SKM-1 (cell line): Measurements from ENCODE around the gene GAB2.

ENCODE experiments used
- DNase-seq: peaks from one replicate; lab custom pipeline; 2025; ENCODE audit not compliant: unreplicated experiment; lab: John Stamatoyannopoulos, UW

The GAB2 gene

GRCh38 chr11:78212586-78213371, 204.8 kb downstream of the GAB2 start:
- DNase-seq, result no peak

- DNase-seq, result no peak
Measured at GRCh38 chr11:78211565-78211964, 206.1 kb downstream of the GAB2 start.

DNA sequence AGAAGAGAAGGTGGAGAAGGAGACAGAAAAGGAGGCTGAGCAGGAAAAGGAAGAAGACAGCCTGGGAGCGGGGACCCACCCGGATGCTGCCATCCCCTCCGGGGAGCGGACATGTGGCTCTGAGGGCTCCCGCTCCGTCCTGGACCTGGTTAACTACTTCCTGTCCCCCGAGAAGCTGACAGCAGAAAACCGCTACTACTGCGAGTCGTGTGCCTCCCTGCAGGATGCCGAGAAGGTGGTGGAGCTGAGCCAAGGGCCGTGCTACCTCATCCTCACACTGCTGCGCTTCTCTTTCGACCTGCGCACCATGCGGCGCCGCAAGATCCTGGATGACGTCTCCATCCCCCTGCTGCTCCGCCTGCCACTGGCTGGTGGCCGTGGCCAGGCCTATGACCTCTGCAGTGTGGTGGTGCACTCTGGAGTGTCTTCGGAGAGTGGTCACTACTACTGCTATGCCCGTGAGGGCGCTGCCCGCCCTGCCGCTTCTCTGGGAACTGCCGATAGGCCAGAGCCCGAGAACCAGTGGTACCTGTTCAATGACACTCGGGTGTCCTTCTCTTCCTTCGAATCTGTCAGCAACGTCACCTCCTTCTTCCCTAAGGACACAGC, 207.5 kb downstream of the GAB2 start:
- DNase-seq, result no peak

DNA sequence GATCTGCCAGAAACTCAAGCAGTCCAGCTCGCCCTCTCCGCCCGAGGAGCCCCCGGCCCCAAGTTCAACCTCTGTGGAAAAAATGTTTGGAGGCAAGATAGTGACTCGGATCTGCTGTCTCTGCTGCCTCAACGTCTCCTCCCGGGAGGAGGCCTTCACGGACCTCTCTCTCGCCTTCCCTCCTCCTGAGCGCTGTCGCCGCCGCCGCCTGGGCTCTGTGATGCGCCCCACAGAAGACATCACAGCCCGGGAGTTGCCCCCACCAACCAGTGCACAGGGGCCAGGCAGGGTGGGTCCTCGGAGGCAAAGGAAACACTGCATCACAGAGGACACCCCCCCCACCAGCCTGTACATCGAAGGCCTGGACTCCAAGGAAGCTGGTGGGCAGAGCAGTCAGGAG, 208.1 kb downstream of the GAB2 start:
- no peak for DNase-seq

DNA sequence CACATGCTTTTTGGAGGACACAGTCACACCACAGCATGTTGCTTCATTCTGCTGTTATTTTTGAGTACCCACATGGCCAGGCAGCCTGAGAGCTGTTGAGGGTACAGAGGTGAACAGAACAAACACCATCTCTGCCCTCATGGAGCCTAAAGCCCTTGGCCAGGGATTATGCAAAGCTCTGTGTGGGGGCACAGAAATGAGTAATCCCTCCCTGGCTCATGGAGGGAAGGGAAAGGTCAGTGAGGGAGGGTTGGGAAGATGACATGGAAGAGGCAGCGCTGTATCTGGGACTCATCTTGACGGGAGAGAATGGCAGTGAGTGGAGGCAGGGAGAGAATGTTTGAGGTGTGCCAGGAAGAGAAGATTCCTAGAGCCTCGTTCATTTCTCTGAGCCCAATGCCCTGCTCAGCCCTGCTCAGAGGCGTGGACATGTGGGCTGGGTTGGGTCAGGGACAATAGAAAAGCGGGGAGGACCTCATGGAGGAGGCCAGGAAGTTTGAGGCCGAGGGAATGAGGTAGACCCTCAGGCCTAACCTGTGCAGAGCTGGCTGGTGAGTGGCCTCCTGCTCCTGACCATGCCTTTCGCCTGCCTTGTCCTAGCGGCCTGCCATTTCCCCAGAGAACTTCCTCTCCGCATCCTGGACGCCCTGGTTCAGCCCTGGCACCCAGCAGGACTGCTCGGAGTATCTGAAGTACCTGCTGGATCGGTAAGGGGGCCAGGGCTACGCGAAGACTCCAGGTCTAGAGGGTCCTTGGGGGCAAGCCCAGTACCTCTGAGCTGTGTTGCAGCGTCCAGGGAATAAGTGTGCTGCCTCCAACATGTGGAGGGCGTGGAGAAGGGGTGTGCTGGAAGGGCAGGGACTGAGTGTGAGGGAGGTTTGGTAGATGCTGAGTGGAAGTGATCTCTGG, 209.1 kb downstream of the GAB2 start:
- no peak for DNase-seq

- no peak for DNase-seq
Measured at GRCh38 chr11:78207532-78208256, 209.9 kb downstream of the GAB2 start.

DNA sequence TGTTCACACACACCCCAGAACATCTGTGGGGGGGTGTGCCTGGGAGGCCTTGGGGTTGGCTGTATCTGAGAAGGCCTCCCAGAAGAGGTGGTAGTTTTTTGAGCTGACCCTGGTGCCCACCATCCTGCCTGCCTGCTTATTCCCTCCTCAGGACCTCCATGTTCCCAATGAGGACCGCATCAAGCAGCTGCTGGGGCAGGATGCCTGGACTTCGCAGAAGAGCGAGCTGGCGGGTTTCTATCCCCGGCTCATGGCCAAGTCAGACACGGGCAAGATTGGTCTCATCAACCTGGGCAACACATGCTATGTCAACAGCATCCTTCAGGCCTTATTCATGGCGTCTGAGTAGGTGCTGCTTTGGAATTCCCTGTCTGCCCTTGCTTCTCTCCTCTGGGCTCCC, 211.9 kb downstream of the GAB2 start:
- no peak for DNase-seq

GRCh38 chr11:78205256-78205655, 212.4 kb downstream of the GAB2 start:
- no peak for DNase-seq

DNA sequence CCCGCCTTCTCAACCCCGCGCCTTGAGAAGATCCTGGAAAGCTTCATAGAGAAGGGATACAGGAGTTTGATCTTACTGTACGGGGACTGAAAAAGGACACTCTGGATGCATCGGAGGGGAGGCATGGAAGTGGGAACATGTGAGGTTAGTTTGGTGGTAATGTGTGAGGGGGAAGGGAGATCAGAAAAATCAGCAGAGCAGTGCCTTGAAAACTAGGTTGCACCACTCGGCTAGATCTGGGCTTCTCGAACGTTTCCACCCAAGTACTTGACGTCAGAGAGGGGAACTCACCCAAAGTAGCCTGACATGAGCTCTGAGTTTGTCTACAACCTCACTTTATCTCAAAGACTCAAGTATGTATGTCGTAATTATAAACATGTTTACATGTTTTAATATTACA, 214.4 kb downstream of the GAB2 start:
- no peak for DNase-seq

DNA sequence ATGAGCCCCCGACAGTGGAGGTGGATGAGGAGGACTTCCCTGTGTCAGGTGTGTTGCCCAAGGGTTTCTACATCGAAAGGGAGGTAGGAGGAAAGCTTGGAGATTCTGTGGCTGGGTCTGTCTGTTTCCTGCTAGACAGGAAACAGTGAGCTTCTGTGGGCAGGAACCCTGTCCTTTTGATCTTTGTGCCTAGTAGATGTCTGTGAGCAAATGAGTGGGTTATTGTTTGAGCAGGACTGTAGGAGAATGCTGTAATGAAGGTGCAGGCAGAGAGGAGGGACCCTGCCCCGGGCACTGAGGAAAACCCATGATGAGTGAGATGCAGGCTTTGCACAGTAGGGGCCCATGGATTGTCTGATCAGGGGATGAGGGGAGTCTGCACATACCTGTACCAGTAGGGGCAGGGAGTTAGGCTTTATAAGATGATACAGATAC, 214.9 kb downstream of the GAB2 start:
- DNase-seq, result no peak

DNA sequence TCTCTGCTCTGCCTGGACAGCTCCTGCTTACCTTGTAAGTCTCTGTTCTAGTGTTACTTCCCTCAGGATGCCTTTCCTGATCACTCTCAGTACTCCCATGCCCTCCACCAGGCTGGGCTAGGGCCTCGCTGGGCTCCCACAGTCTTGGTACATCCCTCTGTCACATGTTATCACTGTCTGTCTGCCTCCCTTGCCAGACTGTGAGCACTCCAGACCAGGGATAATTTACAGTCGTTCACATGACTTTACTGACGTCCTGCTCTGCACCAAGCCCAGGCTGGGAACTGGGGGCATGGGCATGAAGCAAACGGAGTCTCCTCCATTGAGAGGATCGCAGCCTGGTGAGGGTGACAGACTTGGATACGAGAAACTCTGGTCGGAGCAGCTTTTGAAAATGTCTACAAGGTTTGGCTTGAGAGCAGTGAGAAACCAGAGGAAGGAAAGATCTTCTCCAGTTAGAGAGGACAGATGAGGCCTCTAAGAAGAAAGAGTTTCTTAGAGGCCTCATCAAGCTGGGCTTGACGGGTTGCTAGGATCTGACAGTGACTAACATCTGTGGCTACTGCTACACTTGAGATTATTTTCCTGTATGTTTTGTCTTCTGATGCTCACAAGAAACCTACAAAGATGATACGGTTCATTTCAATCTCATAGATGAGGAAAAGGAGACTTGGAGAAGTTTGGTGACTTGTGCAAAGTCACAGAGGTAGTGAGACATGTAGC, 216.4 kb downstream of the GAB2 start:
- DNase-seq, result no peak

GRCh38 chr11:78200553-78200952, 217.1 kb downstream of the GAB2 start:
- DNase-seq, result no peak

DNA sequence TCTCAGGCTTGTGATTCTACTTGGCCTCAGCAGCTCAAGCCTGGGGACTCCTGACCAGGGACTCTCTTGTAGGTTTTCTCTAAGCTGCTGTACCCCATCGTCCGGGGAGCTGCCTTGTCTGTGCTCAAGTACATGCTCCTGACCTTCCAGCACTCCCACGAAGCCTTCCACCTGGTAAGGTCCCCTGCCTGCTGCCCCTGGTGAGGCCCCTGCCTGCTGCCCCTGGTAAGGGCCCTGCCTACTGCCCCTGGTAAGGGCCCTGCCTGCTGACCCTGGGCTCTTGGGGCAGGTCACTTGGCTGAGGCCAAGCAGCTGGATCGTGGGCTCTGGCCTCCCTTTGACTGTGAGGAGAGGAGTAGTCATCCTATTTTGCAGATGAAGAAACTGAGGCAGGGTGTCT, 217.6 kb downstream of the GAB2 start:
- DNase-seq, result no peak

DNA sequence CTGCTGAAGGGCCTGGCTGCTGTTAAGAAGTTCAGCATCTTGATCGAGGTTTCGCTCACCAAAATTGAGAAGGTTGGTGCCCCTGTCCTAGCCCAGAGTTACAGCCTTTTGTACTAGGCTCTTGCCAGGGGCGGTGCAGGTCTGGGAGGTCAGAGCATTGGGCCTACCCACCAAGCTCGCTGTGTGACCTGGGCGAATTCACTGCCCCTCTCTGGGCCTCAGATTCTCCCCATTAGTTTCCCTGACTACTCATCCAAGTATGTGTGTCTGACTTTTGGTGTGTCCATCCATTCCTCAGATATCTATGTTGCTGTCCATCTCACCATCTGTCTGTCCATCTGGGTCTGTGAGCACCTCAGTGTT, 218.0 kb downstream of the GAB2 start:
- no peak for DNase-seq

GRCh38 chr11:78199015-78199652, 218.5 kb downstream of the GAB2 start:
- DNase-seq, result no peak

- DNase-seq, result no peak
Measured at GRCh38 chr11:78197816-78198215, 219.8 kb downstream of the GAB2 start.

GRCh38 chr11:78196661-78197091, 220.9 kb downstream of the GAB2 start:
- DNase-seq, result no peak

DNA sequence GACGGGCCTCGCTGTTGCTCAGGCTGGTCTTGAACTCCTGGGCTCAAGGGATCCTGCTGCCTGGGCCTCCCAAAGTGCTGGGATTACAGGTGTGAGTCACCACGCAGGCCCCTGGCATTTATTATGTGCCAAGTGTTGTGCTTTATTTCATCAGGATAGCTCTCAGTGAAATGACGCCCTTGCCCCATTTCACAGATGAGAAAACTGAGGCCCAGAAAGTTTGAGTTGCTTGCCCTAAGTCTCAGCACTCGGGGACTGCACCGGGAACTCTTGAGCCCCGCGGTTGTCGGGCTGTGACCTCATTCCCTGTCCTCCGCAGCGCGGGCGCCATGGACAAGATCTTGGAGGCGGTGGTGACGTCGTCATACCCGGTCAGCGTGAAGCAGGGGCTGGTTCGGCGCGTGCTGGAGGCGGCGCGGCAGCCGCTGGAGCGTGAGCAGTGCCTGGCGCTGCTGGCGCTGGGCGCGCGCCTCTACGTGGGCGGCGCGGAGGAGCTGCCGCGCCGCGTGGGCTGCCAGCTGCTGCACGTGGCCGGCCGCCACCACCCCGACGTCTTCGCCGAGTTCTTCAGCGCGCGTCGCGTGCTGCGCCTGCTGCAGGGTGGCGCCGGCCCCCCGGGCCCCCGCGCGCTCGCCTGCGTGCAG, 221.6 kb downstream of the GAB2 start:
- no peak for DNase-seq

- DNase-seq, result no peak
Measured at GRCh38 chr11:78194490-78194889, 223.1 kb downstream of the GAB2 start.
